ENCODE data around the gene OXLD1.

Gene OXLD1

GRCh38 chr17:81702934-81703746, 36.7 kb upstream of the OXLD1 start, which contains the start of gene MRPL12:
Gene MRPL12, plus strand, starts transcription at chr17:81703367. Its CDS starts 135 bp downstream, at chr17:81703502.
- peak; percentile 74 to 75 for DNase-seq (ENCODE audit: low read depth in 2 of 2)

DNA sequence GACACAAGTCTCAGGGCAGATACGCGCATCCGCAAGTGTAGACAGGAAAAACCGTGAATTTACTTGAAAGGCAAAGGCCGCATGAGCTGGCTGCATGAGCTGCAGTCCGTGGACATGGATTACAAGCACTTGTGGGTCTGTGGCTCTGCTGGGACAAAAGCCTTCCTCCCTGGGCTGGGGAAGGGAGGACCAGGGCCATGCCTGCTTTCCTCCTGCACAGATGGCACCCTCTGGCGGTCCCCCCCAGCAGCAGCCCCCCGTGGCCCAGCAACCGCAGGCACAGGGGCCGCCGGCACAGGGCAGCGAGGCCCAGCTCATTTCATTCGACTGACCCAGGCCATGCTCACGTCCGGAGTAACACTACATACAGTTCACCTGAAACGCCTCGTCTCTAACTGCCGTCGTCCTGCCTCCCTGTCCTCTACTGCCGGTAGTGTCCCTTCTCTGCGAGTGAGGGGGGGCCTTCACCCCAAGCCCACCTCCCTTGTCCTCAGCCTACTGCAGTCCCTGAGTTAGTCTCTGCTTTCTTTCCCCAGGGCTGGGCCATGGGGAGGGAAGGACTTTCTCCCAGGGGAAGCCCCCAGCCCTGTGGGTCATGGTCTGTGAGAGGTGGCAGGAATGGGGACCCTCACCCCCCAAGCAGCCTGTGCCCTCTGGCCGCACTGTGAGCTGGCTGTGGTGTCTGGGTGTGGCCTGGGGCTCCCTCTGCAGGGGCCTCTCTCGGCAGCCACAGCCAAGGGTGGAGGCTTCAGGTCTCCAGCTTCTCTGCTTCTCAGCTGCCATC, 35.1 kb upstream of the OXLD1 start:
- no peak for DNase-seq (ENCODE audit: low read depth in 2 of 2)

GRCh38 chr17:81700353-81701287, 34.2 kb upstream of the OXLD1 start:
- no peak for DNase-seq (ENCODE audit: low read depth in 2 of 2)

DNA sequence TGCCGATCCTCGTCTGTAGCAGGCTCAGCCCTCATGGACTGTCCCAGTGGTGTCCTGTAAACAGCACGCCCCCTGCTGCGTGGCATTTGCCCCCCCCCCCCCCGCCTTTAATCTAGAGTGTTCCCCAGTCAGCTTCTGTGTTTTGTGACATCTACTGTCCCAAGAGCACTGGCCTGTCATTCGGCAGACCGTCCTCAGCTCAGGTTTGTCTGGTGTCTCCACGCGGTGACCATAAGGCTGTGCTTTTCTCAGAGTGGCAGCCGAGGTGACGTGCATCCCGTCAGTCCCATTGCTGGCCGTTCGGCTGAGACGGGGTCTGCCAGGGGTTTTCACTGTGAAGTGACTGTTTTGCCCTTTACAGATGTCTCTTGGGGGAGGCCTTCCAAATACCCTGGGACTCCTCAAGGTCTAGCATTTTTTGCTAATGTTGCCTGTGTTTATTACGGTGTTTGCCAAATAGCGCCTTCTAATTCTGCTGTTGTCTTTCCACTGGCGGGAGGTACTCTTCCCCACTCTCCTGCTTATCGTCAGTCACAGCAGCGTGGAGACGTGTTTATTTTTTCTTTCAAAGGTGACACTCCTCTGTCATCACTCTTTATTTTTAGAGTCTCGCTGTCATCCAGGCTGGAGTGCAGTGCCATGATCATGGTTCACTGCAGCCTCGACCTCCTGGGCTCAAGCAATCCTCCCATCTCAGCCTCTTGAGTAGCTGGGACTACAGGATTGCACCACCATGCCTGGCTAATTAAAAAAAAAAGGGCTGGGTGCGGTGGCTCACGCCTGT, 31.0 kb upstream of the OXLD1 start:
- no peak for DNase-seq (ENCODE audit: low read depth in 2 of 2)

GRCh38 chr17:81696218-81696941, 30.0 kb upstream of the OXLD1 start:
- no peak for DNase-seq (ENCODE audit: low read depth in 2 of 2)

GRCh38 chr17:81695801-81696200, 29.4 kb upstream of the OXLD1 start:
- DNase-seq (ENCODE audit: low read depth in 2 of 2): no peak

DNA sequence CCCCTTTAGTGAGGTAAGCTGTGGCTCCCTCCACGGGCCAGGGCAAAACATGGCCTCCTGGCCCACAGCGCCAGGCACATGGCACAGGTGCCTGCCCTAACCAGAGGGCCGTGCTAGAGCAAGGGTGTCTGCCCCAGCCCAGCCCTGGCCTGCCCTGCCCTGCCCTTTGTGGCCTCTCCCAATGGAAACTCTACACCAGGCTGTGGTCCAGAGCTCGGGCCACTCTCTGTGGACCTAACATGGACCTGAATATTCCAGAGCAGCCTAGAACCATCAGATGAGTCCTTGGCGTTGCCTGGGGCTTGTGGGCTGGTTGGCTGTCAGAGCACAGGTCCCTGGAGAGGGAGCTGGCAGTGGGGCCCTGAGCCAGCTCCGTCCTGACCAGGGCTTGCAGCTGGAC, 28.8 kb upstream of the OXLD1 start:
- DNase-seq (ENCODE audit: low read depth in 2 of 2): no peak

- DNase-seq (ENCODE audit: low read depth in 2 of 2): no peak
Observed at GRCh38 chr17:81694810-81695209, 28.4 kb upstream of the OXLD1 start.

GRCh38 chr17:81693509-81694210, 27.3 kb upstream of the OXLD1 start:
- DNase-seq (ENCODE audit: low read depth in 2 of 2): no peak

GRCh38 chr17:81691608-81692007, 25.2 kb upstream of the OXLD1 start:
- DNase-seq (ENCODE audit: low read depth in 2 of 2): no peak

GRCh38 chr17:81691196-81691595, 24.8 kb upstream of the OXLD1 start:
- no peak for DNase-seq (ENCODE audit: low read depth in 2 of 2)

DNA sequence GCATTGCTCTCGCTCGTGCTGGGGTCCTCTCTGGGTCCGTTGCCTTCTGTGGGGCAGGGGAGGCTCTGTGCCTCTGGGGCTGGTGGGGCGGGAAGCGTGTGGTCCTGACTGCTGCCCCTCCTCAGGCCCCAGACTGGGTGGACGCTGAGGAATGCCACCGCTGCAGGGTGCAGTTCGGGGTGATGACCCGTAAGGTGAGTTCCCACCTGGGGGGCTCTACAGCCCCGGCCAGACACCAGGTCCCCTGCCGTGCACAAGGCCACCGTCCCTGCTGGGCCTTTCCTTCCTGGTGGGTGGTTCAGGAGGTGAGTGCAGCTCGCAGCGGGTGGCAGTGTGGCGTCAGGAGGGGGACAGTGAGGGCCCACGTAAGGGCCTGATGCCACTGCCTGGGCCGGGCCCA, 24.1 kb upstream of the OXLD1 start:
- no peak for DNase-seq (ENCODE audit: low read depth in 2 of 2)

DNA sequence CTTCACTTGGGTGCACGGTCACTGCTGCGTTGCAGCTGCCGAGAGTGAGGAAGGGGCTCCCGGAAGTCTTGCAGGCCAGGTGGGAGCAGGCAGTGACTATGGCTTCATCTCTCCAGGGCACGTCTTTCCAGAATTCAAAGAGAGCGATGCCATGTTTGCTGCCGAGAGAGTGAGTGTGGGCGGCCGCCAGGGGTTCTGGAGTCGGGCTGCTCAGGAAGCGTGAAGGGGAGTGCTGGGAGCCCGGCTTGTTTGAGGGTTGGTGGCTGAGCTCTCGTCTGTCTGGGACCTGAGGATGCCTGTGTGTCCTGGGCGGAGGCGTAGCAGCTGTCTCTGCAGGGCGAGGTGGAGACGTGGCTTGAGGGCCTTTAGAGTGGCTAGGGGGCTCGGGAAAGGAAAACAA, 23.7 kb upstream of the OXLD1 start:
- no peak for DNase-seq (ENCODE audit: low read depth in 2 of 2)

GRCh38 chr17:81688616-81689015, 22.2 kb upstream of the OXLD1 start:
- no peak for DNase-seq (ENCODE audit: low read depth in 2 of 2)

DNA sequence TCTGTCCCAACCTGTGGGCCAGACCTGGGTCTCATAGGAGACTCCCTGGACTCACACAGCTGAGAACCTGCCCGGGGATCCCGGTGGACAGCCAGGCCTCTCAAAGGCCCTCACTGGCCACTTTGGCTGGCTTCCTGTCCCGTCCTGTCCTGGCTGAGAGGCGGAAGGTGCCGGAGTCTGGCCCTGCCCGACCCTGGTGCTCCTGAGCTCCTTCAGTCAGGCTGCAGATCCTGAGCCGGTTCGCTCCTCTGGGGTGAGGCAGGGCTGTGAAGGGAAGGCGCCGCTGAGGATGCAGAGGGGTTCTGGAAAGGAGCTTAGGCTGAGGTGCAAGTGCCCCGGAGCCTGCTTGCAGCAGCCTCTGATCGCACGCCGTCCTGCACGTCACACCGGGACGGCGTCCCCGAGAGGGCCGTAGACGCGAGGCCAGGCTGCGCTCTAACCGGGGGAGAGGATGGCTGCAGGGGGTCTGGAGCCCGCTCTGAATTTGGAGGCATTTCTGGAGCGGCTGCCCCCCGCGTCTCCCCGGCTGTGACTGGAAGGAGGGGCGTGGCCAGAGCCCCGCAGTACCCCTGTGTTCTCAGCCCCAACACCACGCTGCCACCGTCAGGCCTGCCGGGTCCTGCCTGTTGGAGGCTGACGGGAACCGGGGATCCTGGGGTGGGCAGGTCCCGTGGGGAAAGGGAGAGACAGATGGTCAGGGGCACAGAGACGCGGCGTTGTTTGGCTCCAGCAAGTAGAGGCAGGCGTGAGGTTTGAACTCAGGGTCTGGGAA, 21.6 kb upstream of the OXLD1 start:
- DNase-seq (ENCODE audit: low read depth in 2 of 2): no peak

- DNase-seq (ENCODE audit: low read depth in 2 of 2): no peak
Observed at GRCh38 chr17:81686614-81687013, 20.2 kb upstream of the OXLD1 start.

DNA sequence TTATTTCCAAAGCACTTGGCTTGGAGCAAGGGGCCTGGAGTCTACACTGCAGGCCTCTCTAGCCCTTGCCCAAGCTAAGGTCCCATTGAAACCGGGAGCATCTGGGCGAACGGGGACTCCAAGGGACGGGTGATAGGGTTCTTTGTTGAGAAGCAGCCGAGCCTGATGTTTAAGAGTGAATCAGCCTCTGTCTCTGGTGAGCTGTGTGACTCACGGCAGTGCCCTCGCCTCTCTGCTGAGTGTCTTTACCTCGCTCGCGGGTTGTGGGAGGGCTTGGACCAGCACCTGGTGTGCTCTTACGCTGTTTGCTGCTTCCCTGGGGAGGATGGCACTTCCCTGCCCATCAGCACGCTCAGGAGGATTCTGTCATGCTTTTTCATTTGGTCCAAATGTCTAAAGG, 18.7 kb upstream of the OXLD1 start:
- no peak for DNase-seq (ENCODE audit: low read depth in 2 of 2)

DNA sequence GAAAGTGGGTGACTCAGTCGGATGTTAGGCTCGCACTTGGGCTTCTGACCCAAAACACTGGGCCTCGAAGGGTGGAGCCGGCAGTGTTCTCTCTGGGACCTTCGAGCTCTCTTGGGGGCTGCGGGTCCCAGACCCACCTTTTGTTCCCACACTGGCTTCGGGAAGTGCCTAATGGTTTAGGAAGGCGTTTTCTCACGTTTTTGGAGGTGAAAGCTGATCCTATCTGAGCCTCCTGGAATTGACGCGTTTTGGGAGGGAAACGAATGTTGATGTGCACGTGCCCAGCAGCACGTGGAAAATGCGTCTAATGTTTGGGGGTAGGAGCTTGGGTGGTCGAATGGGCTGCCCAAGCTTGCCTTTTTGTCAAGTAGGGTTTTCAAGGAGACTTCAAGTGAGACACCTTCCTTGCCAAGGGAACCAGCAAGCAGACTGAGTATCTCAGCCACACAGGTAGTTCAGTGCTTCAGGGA, 18.1 kb upstream of the OXLD1 start:
- DNase-seq (ENCODE audit: low read depth in 2 of 2): no peak

Data from fibroblast of skin of left quadriceps (primary cell).